ENCODE measurements around the gene PRMT9. TPM values are rescaled to one million over a fixed set of nuclear protein-coding genes. Genes with fewer than 3 reads are reported as not detected.

The PRMT9 gene
- total and polyA plus RNA-seq, 2 of the 13 experiments (the other 11 are each of a cell fraction or from before 2014, with no cell fraction given): 4.0 to 9.7 TPM

- 0 out of 2 replicates have a peak, but pooled peaks have one; percentile 33 for TF ChIP-seq ZNF512B (CRISPR knock-in tag; IDR thresholded peaks at IDR 0.05; ENCODE audit: borderline replicate concordance)
- peak; percentile 86; the same call in 1 of the 2 replicates for TF ChIP-seq KMT2A (CRISPR knock-in tag; IDR thresholded peaks at IDR 0.05)
- 0 out of 2 replicates have a peak, but pooled peaks have one; percentile 25 for TF ChIP-seq ATF3 (CRISPR knock-in tag; IDR thresholded peaks at IDR 0.05)
- TF ChIP-seq ZBTB25 (CRISPR knock-in tag; IDR thresholded peaks at IDR 0.05): peak; percentile 49; the same call in 1 of the 2 replicates
- peak; percentile 90 for TF ChIP-seq DR1 (CRISPR knock-in tag; IDR thresholded peaks at IDR 0.05)
- TF ChIP-seq ZBTB43 (CRISPR knock-in tag; conservative IDR thresholded peaks at IDR 0.05): peak; percentile 74; the same call in 1 of the 2 replicates
- TF ChIP-seq, protein P1, sequence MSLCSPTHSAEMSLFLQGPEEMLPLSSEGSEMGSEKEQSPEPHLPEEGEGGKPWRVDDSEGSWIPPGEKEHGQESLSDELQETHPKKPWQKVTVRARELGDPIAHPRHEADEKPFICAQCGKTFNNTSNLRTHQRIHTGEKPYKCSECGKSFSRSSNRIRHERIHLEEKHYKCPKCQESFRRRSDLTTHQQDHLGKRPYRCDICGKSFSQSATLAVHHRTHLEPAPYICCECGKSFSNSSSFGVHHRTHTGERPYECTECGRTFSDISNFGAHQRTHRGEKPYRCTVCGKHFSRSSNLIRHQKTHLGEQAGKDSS (CRISPR knock-in tag; IDR thresholded peaks at IDR 0.05; ENCODE audit: borderline replicate concordance, low read depth): peak; percentile 86; the same call in 1 of the 2 replicates
- 0 out of 2 replicates have a peak, but pooled peaks have one; percentile 70 for TF ChIP-seq ZNF264 (CRISPR knock-in tag; IDR thresholded peaks at IDR 0.05)
- peak; percentile 77 for TF ChIP-seq ISL2 (CRISPR knock-in tag; IDR thresholded peaks at IDR 0.05)
- TF ChIP-seq ZNF367 (CRISPR knock-in tag; IDR thresholded peaks at IDR 0.05; ENCODE audit: borderline replicate concordance): peak; percentile 84; the same call in 1 of the 2 replicates
- peak; percentile 64; the same call in 1 of the 2 replicates for TF ChIP-seq ZNF280B (CRISPR knock-in tag; IDR thresholded peaks at IDR 0.05; ENCODE audit: borderline replicate concordance)
- peak; percentile 67; the same call in 1 of the 2 replicates for TF ChIP-seq MIER3 (CRISPR knock-in tag; IDR thresholded peaks at IDR 0.05; ENCODE audit: borderline replicate concordance)
- peak; percentile 36; the same call in 1 of the 2 replicates for TF ChIP-seq ZNF441 (CRISPR knock-in tag; IDR thresholded peaks at IDR 0.05; ENCODE audit: borderline replicate concordance)
- TF ChIP-seq, protein P2, sequence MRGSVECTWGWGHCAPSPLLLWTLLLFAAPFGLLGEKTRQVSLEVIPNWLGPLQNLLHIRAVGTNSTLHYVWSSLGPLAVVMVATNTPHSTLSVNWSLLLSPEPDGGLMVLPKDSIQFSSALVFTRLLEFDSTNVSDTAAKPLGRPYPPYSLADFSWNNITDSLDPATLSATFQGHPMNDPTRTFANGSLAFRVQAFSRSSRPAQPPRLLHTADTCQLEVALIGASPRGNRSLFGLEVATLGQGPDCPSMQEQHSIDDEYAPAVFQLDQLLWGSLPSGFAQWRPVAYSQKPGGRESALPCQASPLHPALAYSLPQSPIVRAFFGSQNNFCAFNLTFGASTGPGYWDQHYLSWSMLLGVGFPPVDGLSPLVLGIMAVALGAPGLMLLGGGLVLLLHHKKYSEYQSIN (CRISPR knock-in tag; IDR thresholded peaks at IDR 0.05; ENCODE audit: borderline replicate concordance): 0 out of 2 replicates have a peak, but pooled peaks have one; percentile 26
- TF ChIP-seq SRSF1 (optimal IDR thresholded peaks at IDR 0.05; ENCODE audit: low read depth, low read length): no peak
- TF ChIP-seq HIVEP1 (CRISPR knock-in tag; IDR thresholded peaks at IDR 0.05): peak; percentile 60
- TF ChIP-seq NR2F6 (IDR thresholded peaks at IDR 0.05): no peak
- TF ChIP-seq NR2F6 (CRISPR knock-in tag; IDR thresholded peaks at IDR 0.05): peak; percentile 39
Observed at GRCh38 chr4:147683717-147684700, at the start of gene PRMT9 (continued).

All from HepG2 (cell line).